Hematopoietic multipotent progenitor cell treated with erythropoietin and hydrocortisone succinate and interleukin-3 and kit ligand, for 4 days (in vitro differentiated cells): Measurements from ENCODE around the gene DHX58.
"Not testable (repeated sequence)": the region's sequence is repeated elsewhere in the genome, so short reads cannot be mapped to it uniquely, and the experiment has no call there.

Experiments used
- DNase-seq: peaks from one replicate; pipeline ENCODE4 v3.0.0-alpha.2; 2015

Gene DHX58

DNA sequence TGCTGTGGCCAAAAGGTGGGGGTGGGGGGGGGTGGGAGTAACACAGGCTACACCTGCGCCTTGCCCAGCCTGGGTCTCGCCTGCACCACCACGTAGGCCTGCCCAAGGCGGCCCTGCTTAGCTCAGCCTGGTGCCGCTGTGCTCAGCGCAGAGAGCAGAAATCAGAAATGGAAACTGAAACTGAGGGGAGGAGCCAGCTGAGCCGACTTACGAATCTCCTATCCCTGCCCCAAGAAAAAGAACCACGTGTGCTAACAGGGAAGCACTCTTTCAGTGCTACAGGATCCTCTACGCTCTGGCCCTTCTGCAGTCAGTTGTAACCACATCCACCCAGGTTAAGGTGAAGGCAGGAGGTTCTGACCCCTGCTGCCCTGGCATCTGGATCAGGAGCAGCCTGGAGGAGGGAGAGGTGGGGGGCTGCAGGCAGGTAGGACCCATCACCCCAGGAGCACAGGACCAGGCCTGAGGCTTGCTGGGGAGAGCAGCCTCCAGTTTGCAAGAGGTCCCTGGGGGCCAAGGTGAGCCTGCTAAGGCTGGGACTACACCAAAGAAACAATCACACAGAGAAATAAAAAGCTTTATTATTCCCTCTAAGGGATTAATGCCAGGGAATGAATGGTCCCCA is at the start of gene DHX58:
TSS of gene DHX58 (minus strand) at position 163 of the 625 bp plus-strand sequence. CDS start 822 bp downstream, outside the sequence.
- peak; percentile 95 for DNase-seq

DNA sequence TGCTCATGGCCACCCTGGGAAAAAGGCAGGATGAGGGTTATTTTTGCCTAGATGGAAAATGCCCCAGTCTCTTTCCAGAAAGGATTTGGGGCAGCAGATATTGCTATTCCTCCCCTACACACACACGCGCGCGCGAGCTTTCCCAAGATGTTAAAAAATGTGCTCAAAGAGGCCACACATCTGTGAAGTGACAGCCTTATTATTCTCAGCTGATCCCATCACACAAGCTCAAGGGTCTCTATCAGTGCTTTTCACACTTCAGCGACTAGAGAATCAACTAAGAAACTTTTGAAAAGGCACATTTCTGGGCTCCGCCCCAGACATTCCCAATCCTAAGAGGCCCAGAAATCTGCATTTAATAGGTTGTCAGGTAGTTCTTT is 48.0 kb upstream of the DHX58 start:
- no peak for DNase-seq

DNA sequence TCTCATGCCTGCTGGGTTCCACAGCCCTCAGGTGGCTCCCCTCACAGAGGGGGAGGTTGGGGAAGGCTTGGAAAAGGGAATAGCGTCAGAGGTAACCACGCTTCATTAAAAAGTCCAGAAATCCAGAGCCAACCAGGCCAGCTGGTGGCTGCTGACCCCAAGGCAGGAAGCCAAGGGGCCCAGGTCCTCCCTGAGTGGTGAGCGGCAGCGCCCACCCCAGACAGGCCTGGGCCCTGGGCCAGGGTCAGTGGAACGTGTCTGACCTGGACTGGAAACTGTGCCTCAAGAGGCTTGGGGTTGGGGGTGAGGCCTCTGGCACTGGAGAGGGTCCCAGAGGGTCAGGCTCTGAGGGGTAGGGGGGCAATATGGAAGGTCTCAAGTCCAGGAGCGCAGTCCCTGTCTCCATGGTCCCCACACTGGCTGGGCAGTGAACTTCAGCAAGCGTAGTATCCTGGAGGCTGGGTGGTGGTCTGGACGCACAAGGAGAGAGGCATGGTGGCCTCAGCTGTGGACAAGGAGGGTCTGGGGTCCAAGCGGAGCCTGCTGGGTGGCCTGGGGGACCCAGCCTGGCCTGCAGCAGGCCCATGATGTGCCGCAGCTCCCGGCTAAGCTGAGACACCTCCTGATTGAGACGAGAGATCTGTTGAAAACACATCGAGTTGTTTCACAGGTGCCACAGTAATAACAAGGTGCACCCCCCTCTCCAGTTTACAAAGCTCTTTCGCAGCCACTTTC is 47.4 kb upstream of the DHX58 start:
- no peak for DNase-seq

DNA sequence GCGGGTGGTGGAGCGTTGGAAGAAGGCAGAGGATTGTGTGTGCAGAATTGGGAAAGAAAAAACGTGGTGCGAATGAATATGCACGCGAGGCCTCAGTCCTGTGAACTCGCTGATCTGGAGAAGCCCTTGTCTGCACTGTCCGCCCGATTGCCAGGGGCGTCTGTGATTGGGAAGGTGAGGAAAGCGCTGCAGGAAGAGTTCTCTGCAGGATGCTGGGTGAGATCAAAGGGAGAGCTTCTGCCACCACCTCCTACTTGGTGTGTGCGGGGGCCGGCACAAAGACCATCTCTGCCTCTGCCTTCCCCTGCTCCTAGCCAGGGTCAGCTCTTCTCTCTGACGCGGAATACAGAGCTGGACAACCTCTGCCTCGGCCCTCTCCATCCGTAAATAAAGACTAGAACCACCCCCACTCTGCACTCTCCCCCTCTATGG is 43.1 kb upstream of the DHX58 start:
- no peak for DNase-seq

DNA sequence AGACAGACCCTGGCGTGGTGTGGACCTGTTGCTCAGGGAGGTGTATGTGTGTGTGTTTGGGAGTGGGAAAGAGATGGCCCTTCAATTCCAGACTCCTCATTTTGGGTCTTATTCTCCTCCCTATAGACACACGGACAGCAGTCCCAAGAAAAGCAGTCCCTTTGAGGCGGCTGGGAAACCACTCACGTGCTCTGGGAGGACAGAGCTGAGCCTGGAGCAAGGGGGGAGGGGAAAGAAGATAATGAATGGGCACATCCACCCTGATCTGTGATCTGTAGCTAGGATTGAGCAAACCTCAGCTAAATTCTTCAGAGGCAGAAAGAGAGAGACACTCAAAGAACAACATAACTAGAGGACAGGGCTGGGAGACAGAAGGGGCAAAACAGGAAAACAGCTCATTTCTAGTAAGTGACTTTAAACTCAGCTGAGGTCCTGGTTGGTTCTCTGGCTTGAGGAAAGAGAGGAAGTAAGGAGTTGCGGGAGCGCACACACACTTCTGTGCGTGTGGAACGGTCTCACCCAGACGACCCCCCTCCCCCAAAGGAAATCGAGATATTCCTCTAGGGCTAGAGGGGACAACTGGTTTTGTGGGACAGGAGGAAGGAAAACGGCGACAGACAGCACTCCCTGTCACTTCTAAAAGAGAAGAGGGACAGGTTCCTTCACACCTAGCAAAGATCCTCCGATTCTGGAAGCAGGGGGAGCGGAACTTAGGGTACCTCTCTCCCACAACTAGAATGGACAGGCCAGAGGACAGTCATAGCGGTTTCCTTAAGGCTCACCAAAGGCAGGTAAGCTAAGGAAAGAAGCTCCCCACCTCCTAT is 41.6 kb upstream of the DHX58 start:
- DNase-seq: peak; percentile 60

DNA sequence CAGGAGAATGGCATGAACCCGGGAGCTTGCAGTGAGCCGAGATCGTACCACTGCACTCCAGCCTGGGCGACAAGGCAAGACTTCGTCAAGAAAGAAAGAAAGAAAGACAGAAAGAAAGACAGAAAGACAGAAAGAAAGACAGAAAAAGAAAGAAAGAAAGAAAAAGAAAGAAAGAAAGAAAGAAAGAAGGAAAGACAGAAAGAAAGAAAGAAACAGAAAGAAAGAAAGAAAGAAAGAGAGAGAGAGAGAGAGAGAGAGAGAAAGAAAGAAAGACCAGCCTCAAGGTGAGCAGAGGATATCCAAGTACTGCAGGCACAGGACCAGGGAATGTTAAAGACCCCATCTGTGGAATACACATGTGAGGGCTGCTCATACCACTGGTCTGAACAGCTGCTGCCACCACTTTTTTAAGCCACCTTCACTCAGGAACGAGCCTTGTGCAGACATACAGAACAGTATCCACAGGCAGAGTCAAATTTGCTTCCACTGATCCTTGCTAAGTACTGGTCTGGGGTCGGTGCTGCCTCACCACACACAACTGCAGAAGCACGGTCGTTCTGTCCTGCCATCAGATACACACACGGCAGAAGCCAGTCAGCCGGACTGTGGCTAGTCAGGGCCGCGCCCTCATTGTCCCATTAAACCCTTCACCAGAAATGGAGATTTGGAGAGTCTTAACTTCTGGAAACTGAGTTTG is 34.5 kb upstream of the DHX58 start:
- DNase-seq: no peak

DNA sequence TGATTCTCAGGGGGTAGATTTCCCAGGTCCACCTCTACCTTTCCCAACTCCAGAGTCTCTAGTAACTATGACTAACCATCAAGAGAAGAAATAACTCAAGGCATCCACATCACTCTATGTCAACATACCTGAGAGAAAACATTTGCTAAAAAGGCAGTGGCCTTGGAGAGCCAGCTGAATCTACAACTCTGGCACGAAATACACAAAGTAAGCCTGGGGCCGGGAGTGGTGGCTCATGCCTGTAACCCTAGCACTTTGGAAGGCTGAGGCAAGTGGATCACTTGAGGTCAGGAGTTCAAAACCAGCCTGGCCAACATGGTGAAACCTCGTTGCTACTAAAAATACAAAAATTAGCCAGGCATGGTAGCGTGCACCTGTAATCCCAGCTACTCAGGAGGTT is 30.6 kb upstream of the DHX58 start:
- not testable (repeated sequence) for DNase-seq

DNA sequence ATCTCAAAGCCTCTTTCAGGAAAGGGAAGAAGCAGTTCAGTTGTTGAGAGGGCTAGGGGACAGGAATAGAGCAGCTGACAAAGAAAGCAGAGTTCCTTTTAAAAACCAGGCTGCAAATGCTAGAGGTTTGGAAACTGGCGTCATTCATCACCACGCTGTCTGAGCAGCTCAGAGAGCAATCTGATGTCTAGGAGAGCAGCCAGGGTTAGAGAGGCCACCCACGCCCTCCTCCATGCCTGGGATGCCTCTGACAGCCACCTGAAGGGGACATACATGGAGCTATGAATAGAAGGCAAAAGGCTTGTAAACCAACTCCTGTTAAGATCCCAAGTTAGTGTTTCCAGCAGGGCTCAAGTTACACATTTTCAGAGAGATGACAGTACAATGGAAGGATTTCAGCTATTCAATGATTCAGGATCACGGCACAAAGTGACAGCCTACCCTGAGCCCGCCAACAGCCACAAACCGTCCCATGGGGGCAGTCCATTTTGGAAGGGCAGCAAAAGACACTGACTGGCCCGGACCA is 29.9 kb upstream of the DHX58 start:
- no peak for DNase-seq

DNA sequence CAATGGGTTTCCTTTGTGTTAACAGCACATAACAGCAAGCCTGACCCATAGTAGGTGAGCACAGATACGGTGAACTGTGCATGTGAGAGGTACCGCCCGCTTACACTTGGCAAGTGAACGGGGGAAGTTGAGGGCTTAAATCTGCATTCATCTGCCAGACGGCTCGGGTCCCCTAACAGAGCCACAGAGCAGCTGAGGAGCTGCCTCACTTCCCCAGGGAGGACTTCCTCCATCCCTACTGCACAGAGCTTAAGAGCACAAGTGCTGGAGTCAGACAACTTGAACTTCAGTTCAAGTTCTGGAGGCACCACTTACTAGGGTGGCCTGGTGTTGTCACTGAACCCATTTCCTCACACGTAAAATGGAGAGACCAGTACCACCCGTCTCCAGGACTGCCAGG is 28.9 kb upstream of the DHX58 start:
- no peak for DNase-seq

DNA sequence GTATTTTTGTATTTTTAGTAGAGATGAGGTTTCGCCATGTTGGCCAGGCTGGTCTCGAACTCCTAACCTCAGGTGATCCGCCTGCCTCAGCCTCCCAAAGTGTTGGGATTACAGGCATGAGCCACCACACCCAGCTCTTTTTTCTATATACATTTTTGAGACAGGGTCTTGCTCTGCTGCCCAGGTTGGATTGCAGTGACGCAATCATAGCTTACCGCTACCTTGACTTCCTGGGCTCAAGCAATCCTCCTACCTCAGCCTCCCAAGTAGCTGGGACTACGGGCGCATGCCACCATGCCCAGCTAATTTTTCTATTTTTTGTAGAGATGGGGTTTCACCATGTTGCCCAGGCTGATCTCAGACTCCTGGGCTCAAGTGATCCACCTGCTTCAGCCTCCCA is 28.2 kb upstream of the DHX58 start:
- not testable (repeated sequence) for DNase-seq

DNA sequence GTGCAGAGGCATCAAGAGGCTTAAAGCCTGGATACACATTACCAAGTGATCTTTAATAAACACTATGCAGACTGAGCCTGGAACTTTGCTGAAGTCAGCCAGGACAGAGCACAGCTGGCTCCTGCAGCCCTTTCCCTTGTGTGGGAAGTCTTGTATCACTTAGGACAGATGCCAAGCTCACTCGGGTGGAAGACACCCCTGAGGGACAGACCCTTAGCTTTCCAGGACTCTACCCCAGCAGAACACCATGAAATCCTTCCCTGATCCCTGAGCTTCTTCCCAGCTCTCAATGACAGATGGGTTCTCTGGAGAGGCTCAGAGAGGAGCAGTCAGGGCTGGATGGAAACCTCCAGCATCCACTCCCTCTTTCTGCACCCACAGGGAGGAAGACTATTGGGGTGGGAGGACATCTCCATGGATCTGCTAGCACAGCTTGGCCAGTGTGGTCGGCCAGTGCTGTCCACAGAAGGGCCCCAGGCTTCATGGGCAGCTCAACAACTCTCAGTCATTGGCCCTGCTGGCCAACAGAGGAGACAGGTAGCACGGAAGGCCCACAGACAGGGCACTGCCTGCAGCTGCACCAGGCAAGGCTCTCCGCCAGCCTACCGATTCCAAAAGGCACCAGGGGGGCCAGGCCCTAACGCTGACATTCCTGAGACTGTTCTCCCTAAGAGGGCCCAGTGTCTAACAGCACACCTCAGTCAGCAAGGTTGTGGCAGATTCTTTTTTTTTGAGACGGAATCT is 26.4 kb upstream of the DHX58 start:
- DNase-seq: no peak

DNA sequence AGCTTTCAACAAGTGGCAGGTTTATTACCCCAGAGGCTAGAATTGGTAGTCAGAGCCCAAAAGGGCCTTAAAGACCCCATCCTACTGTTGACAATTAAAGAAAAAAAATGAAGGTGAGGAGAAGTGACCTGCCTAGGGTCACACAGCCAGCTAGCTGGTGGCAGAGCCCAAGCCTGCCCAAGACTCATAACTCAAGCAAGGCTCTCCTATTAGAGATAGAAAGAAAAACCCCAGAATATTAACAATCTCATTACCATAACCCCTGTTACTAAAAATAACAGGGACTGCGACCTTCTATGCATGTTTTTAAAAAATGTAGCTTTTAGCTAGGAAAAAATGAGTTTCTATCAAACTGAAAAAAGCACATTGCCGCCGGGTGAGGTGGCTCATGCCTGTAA is 24.1 kb upstream of the DHX58 start:
- DNase-seq: no peak

DNA sequence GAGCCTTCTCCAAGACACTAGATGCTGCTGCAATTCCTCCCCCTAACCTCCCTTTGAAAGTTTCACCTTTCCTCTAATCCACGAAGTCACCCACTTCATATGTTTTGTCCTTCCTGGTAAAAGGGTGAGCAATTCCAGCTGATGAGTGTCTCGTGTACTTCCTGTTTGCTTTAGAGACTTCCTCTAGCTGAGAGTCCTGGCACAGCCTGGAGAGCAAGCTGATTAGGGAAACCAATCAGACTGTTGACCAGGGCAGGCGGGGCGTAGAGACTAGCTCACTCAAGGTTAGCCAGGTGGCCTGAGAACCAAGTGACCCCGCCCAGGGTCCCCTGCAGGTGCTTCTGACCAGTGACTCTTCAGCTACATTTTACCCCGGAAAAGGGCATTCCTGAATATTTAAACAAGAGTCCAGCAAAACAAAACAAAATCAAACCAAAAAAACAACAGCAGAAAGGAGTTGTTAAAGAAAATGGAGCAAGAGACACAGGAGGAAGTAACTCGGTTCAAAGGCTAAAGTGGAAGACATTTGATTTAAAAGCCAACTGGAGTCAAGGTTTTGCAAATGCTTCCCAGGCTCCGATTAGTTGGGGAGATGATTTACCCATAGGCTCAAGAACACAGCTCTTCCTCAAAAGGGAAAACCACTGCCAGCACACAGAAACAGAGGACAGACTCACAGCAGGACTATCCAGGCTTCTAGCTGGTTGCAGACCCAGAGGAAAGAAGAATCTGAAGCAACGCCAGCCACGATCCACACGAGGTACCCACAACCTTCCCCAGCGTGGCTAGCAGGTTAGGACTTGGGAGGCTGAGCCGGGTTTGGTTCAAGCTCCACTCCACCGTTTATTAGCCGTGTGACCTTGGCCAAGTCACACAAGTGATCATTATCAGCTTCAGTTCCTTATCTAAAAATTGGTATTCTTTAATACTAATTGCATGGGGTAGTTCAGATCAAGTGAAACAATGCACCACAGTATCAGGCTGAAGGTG is 23.4 kb upstream of the DHX58 start:
- DNase-seq: peak; percentile 59

DNA sequence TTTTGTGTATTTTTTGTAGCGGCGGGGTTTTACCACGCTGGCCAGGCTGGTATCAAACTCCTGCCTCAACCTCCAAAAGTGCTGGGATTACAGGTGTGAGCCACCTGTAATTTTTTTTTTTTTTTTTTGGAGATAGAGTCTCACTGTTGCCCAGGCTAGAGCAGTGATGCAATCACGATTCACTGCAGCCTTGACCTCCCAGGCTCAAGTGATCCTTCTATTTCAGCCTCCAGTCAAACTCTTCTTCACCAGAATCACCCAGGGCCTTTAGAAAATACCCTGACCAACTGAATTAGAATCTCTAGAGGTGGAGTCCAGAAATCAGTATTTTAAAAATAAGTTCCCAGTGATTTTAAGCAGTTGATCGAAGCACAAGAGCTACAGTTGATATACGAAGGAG is 22.6 kb upstream of the DHX58 start:
- DNase-seq: no peak

DNA sequence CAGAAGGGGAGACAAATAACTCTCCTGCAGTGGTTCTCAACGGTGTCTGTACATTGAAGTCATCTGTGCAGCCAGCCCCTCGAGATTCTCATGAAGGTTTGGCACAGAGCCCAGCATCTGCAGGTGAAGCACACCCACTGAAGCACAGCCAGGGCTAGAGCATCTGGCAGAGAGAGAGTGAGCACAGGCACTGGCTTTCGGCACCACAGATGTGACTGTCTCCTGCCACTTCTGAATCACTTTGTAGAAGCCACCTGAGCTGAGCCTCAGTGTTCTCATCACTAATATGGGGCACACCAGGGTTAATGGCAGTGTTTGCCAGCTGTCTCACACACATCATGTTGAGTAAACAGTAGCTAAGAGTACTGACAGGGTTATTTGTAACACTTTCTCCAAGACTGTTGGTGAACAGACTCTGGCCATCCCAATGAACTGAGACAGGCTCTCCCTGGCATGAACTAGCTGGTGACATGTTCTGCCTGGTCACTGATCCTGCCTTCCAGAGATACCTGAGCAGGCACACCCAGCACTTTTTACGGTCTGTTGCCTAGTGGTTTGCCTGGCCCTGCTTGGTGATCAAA is 21.0 kb upstream of the DHX58 start:
- DNase-seq: no peak

DNA sequence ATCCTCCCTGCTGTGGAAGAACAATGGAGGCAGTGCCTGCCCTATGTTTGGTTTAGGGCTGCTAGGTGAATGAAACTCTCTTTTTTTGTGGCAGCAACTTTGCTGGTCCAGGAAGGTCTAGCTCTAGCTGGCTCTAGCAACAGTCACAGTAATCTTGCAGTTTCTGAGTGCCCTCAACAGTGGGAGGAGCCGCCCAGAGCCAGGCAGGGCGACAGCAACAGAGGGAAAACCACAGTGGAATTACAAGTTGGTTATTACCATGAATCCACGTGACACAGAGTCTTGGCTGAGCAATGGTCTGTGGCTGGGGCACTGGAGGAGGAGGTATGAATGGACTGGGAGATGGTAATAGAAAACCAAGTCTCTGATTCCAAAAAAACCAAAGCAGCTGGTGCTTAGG is 20.4 kb upstream of the DHX58 start:
- peak; percentile 88 for DNase-seq

DNA sequence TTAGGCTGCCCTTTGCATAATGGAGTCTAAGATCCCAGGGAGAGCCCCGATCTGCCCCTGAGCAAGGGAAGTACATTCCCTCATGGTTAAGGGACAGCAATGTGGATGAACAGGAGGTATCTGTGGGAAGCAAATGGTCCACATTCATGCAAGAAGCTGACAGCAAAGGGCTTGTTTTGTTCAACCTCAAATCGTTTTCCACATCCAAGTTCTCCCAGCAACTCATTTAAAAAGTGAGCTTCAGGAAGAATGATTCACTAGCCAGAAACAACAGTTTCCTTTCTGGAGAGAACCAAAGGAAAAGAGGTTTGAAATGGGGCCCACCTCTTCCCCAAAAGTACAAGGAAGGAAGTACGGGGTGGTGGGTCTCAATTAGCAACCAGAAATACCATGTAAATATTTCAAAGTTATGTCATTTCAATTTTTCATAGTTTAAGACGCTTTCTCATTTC is 19.5 kb upstream of the DHX58 start:
- no peak for DNase-seq

DNA sequence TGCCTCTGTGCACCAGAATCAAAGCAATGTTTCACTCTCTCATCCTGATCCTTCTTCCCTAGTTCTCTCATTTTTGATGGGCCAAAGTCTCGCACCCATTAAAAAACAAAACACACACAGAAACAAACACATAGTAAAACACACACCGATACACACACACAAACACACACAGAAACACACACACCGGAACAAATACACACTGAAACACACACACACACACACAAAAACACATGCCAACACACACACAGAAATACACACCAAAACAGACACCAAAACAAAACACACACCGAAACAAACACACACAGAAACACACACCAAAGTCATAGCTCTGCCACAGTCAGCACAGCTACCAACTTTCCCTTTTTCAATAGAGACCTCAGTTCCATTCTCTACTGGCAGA is 18.7 kb upstream of the DHX58 start:
- no peak for DNase-seq

DNA sequence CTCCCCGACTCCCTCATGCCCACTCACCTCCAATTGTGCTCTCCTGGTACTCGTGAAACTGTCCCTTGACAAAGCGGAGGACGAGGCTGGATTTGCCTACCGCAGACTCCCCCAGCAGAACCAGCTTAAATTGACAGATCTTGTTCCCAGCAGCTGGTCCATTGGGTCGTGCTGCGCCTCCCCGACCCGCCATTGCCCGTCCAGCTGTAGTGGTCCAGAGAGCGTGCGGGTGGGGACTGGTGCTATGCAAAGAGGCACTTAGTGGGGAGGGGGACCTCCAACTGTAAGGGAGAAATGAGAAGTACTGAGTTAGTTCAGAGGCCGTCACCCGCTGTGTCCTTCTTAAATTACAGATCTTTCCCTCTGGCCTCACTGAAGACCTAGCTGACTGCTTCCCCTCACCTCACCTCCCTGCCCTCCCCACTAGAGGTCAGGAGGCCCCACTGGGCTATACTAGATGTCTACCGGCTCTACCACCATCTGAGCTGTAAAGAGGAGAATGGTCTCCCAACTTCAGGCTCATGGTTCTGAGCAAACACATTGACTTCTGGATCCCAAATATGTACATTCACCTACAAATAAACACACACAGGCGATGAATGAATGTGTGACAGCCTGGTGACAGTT is 17.9 kb upstream of the DHX58 start:
- peak; percentile 32 for DNase-seq
